T-helper 1 cell treated with Interleukin-12 subunit alpha and Interleukin-12 subunit beta and Interleukin-4 antibody, amounts not matched to agents 30 μg/mL and 1 μg/mL, for 36 hours (primary cell): ENCODE data around the gene CLCNKB.

Experiments used
- H3K27ac Mint-ChIP-seq: one replicate; pipeline ENCODE4 v1.8.0; 2021; ENCODE audit warnings: mild to moderate bottlenecking, mixed read lengths
- H3K27me3 Mint-ChIP-seq: one replicate; pipeline ENCODE4 v1.8.0; 2021; ENCODE audit warnings: low read depth, mixed read lengths
- H3K36me3 Mint-ChIP-seq: one replicate; pipeline ENCODE4 v1.8.0; 2021; ENCODE audit warnings: low read depth, mixed read lengths
- H3K4me1 Mint-ChIP-seq: one replicate; pipeline ENCODE4 v1.8.0; 2021; ENCODE audit warnings: low read depth, mixed read lengths
- H3K4me3 Mint-ChIP-seq: one replicate; pipeline ENCODE4 v1.8.0; 2021; ENCODE audit warnings: mild to moderate bottlenecking, moderate library complexity, mixed read lengths
- H3K9me3 Mint-ChIP-seq: one replicate; pipeline ENCODE4 v1.8.0; 2021; ENCODE audit warnings: mixed read lengths

The CLCNKB gene

DNA sequence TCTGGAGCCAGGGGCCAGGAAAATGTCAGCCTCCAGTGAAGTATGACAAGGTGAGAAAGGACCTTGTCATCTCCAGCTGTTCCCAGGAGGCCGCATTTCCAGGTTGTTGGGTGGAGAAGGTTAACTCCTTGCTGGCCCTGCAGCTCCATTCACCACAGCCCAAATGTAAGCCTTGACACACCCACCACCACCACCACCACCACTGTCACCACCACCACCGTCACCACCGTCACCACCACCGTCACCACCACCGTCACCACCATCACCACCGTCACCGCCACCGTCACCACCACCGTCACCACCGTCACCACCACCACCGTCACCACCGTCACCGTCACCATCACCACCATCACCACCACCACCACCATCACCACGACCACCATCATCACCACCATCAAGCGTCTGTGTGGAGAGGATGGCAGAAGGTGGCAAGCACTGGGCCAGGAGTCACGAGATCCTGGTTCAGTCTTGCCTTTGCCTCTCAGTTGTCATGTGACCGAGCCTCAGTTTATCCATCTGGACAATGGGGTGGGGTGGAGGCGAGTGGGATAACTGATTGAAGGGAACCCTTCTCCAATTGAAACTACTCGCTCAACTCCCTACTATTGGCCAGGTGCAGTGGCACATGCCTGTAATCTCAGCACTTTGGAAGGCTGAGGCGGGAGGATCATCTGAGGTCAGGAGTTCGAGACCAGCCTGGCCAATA lies 51.0 kb downstream of the CLCNKB start:
- H3K36me3 Mint-ChIP-seq, result no peaks in the 10 kb centered on the region
- H3K27me3 Mint-ChIP-seq, result peaks cover 3% of the 10 kb centered on the region
- no peaks in the 10 kb centered on the region for H3K4me1 Mint-ChIP-seq
- no peaks in the 10 kb centered on the region for H3K9me3 Mint-ChIP-seq
- peak overlapping the region; percentile 36 for H3K27ac Mint-ChIP-seq
- no peak overlapping the region for H3K4me3 Mint-ChIP-seq

- Mint-ChIP-seq H3K9me3 (no peaks in the 10 kb centered on the region), H3K36me3 (no peaks in the 10 kb centered on the region), H3K27me3 (peaks cover 3% of the 10 kb centered on the region), H3K4me1 (no peaks in the 10 kb centered on the region), H3K27ac (no peak overlapping the region), H3K4me3 (no peak overlapping the region)
These were observed 51.9 kb downstream of the CLCNKB start for GRCh38 chr1:16095447-16095846.

DNA sequence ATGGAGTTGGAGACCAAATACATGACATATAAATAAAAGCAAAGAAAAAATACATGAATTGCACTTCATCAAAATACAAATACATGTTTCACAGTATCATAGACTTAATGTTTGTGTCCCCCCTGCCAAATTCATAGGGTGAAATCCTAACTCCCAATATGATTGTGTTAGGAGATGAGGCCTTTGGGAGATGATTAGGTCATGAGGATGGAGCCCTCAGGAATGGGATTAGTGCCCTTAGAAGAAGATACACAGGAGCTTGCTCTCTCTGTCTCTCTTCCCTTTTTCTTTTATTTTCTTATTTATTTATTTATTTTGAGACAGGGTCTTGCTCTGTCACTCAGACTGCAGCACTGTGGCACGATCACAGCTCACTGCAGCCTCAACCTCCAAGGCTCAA lies 55.8 kb downstream of the CLCNKB start:
- Mint-ChIP-seq H3K27ac (no peak overlapping the region), H3K27me3 (peaks cover 6% of the 10 kb centered on the region), H3K4me1 (no peaks in the 10 kb centered on the region), H3K4me3 (no peak overlapping the region), H3K9me3 (peaks cover 4% of the 10 kb centered on the region), H3K36me3 (no peaks in the 10 kb centered on the region)

DNA sequence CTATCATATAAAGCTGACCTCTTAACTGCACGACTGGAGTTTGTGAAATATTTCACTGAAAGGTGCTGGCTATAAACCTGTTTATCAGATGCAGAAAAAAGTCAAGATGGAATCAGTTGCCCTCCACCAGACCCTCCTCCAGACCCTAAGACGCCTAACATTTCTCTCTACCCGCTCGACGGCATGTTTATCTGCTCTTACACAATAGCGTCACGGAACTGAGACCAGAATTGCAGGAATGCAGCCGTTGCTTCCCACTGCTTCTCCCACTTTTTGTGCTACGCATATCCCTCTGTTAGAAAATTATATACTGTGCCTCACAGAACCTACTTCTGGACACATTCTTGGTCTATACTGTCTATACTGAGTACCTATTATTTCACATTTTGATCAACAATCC lies 58.0 kb downstream of the CLCNKB start:
- H3K9me3 Mint-ChIP-seq, result peaks cover 4% of the 10 kb centered on the region

More for the DNA sequence above, 58.0 kb downstream of the CLCNKB start:
- Mint-ChIP-seq H3K4me3 (no peak overlapping the region), H3K36me3 (no peaks in the 10 kb centered on the region), H3K27me3 (peaks cover 3% of the 10 kb centered on the region), H3K27ac (no peak overlapping the region), H3K4me1 (no peaks in the 10 kb centered on the region)
